H7 (cell line): ENCODE results near the gene PCGF3. TPM values are rescaled to one million over a fixed set of nuclear protein-coding genes. Genes with fewer than 3 reads are reported as not detected.
"Not testable (repeated sequence)": the region's sequence is repeated elsewhere in the genome, so short reads cannot be mapped to it uniquely, and the experiment has no call there.

Experiments used
- DNase-seq: peaks from one replicate; pipeline ENCODE4 v3.0.0; 2012
- H3K27me3 ChIP-seq: 2 replicates; pipeline ENCODE4 v1.6.0; 2011; ENCODE audit warnings: mild to moderate bottlenecking, low read length; ENCODE audit not compliant: control insufficient read depth, insufficient read depth
- H3K36me3 ChIP-seq: replicated peaks from 2 replicates; pipeline ENCODE4 v1.5.1; 2011; ENCODE audit warnings: low read length; ENCODE audit not compliant: control insufficient read depth, insufficient read depth
- H3K4me3 ChIP-seq: 2 replicates; pipeline ENCODE4 v1.5.1; 2011; ENCODE audit warnings: low read depth, mild to moderate bottlenecking, control low read depth, low read length, moderate library complexity; ENCODE audit not compliant: insufficient read depth
- total RNA-seq: library from RNA; depleted of rRNA; stranded (reverse); fragments of >200 nt; shearing (Covaris generic); gene quantifications from 2 replicates; pipeline ENCODE4 v1.2.3, GENCODE V29; 2014

PCGF3 gene
- total RNA-seq, 1 experiment from 2014 or later, result 53.6 TPM

GRCh38 chr4:700587-701264, 4.9 kb upstream of the PCGF3 start:
- no peak for DNase-seq
- Histone ChIP-seq H3K4me3 (no peak overlapping the region), H3K27me3 (no peaks in the 10 kb centered on the region), H3K36me3 (no peaks in the 10 kb centered on the region)

- Histone ChIP-seq H3K36me3 (no peaks in the 10 kb centered on the region), H3K27me3 (no peaks in the 10 kb centered on the region), H3K4me3 (no peak overlapping the region)
- DNase-seq, result no peak
Measured at GRCh38 chr4:702618-703048, 3.0 kb upstream of the PCGF3 start.

GRCh38 chr4:703336-704197, 2.1 kb upstream of the PCGF3 start:
- no peaks in the 10 kb centered on the region; the same call in 1 of the 2 replicates for H3K36me3 ChIP-seq
- no peaks in the 10 kb centered on the region for H3K27me3 ChIP-seq
- H3K4me3 ChIP-seq, result no peak overlapping the region
- DNase-seq, result no peak

GRCh38 chr4:704198-704891, 1.3 kb upstream of the PCGF3 start:
- Histone ChIP-seq H3K4me3 (no peak overlapping the region), H3K27me3 (no peaks in the 10 kb centered on the region), H3K36me3 (no peaks in the 10 kb centered on the region; the same call in 1 of the 2 replicates)
- DNase-seq, result no peak

- Histone ChIP-seq H3K27me3 (no peaks in the 10 kb centered on the region), H3K36me3 (no peaks in the 10 kb centered on the region; the same call in 1 of the 2 replicates), H3K4me3 (peak overlapping the region; percentile 28; the same call in 1 of the 2 replicates)
- DNase-seq, result no peak
Measured at GRCh38 chr4:704971-705277, 708 bp upstream of the PCGF3 start.

- H3K27me3 ChIP-seq, H3K36me3 ChIP-seq, DNase-seq: not testable (repeated sequence)
- peak overlapping the region; percentile 83 for H3K4me3 ChIP-seq
Measured at GRCh38 chr4:706083-706633, 526 bp downstream of the PCGF3 start.

- H3K27me3 ChIP-seq, result no peaks in the 10 kb centered on the region
- H3K4me3 ChIP-seq, result peak overlapping the region; percentile 19
- DNase-seq, result no peak
- no peaks in the 10 kb centered on the region; the same call in 1 of the 2 replicates for H3K36me3 ChIP-seq
Measured at GRCh38 chr4:706834-707598, 1.4 kb downstream of the PCGF3 start.

- no peaks in the 10 kb centered on the region; the same call in 1 of the 2 replicates for H3K36me3 ChIP-seq
- DNase-seq, result no peak
- H3K4me3 ChIP-seq, result no peak overlapping the region
- H3K27me3 ChIP-seq, result no peaks in the 10 kb centered on the region
Measured at GRCh38 chr4:707929-708630, 2.4 kb downstream of the PCGF3 start.

- DNase-seq, result no peak
- no peaks in the 10 kb centered on the region for H3K27me3 ChIP-seq
- no peak overlapping the region for H3K4me3 ChIP-seq
- no peaks in the 10 kb centered on the region; the same call in 1 of the 2 replicates for H3K36me3 ChIP-seq
Measured at GRCh38 chr4:708631-708933, 3.0 kb downstream of the PCGF3 start.

GRCh38 chr4:709348-709747, 3.7 kb downstream of the PCGF3 start:
- H3K4me3 ChIP-seq, result no peak overlapping the region
- H3K27me3 ChIP-seq, result no peaks in the 10 kb centered on the region
- H3K36me3 ChIP-seq, result no peaks in the 10 kb centered on the region; the same call in 1 of the 2 replicates
- no peak for DNase-seq

- H3K27me3 ChIP-seq, result no peaks in the 10 kb centered on the region
- no peak for DNase-seq
- H3K4me3 ChIP-seq, result no peak overlapping the region
- no peaks in the 10 kb centered on the region; the same call in 1 of the 2 replicates for H3K36me3 ChIP-seq
Measured at GRCh38 chr4:710116-710515, 4.5 kb downstream of the PCGF3 start.

GRCh38 chr4:710916-711315, 5.3 kb downstream of the PCGF3 start:
- no peaks in the 10 kb centered on the region for H3K27me3 ChIP-seq
- H3K4me3 ChIP-seq, result no peak overlapping the region
- no peak for DNase-seq
- H3K36me3 ChIP-seq, result no peaks in the 10 kb centered on the region; the same call in 1 of the 2 replicates

GRCh38 chr4:712093-712492, 6.5 kb downstream of the PCGF3 start:
- H3K4me3 ChIP-seq, result no peak overlapping the region
- no peaks in the 10 kb centered on the region for H3K27me3 ChIP-seq
- H3K36me3 ChIP-seq, result no peaks in the 10 kb centered on the region; the same call in 1 of the 2 replicates
- DNase-seq, result no peak
